Endodermal cell (in vitro differentiated cells): ENCODE data around the gene FUT7. TPM values are rescaled to one million over a fixed set of nuclear protein-coding genes. Genes with fewer than 3 reads are reported as not detected.
A peak's percentile ranks its signal among the peaks of the same experiment; 100 is the strongest.

Source experiments
- DNase-seq: peaks from one replicate; pipeline ENCODE4 v3.0.0-alpha.2; 2017
- H3K27ac ChIP-seq: 2 replicates; pipeline ENCODE4 v1.5.1; 2013; ENCODE audit warnings: mild to moderate bottlenecking, low read depth, low read length, moderate library complexity
- H3K27me3 ChIP-seq: 2 replicates; pipeline ENCODE4 v1.6.1; 2013; ENCODE audit warnings: mild to moderate bottlenecking, low read length, moderate library complexity; ENCODE audit not compliant: insufficient read depth, control insufficient read depth, poor library complexity, severe bottlenecking
- H3K36me3 ChIP-seq: 2 replicates; pipeline ENCODE4 v1.7.0; 2013; ENCODE audit warnings: mild to moderate bottlenecking, low read length, moderate library complexity; ENCODE audit not compliant: control insufficient read depth, insufficient read depth
- H3K4me1 ChIP-seq: one replicate; pipeline ENCODE4 v1.7.0; 2013; ENCODE audit warnings: low read length; ENCODE audit not compliant: control insufficient read depth, insufficient read depth
- H3K4me3 ChIP-seq: 2 replicates; pipeline ENCODE4 v1.5.1; 2013; ENCODE audit warnings: mild to moderate bottlenecking, low read length, moderate library complexity
- H3K9ac ChIP-seq: 2 replicates; pipeline ENCODE4 v1.6.1; 2013; ENCODE audit warnings: mild to moderate bottlenecking, low read length, moderate library complexity; ENCODE audit not compliant: poor library complexity, severe bottlenecking; ENCODE audit errors: extremely low read depth
- H3K9me3 ChIP-seq: 2 replicates; pipeline ENCODE4 v1.6.1; 2013; ENCODE audit warnings: mild to moderate bottlenecking, low read length, moderate library complexity; ENCODE audit not compliant: control insufficient read depth
- H3K27ac Mint-ChIP-seq: 2 replicates; pipeline ENCODE4 v1.8.0; 2020; ENCODE audit warnings: mixed read lengths
- H3K27me3 Mint-ChIP-seq: 2 replicates; pipeline ENCODE4 v1.8.0; 2021; ENCODE audit warnings: mild to moderate bottlenecking, mixed read lengths; ENCODE audit not compliant: insufficient read depth
- H3K36me3 Mint-ChIP-seq: 2 replicates; pipeline ENCODE4 v1.8.0; 2020; ENCODE audit warnings: low read depth, mixed read lengths
- H3K4me1 Mint-ChIP-seq: 2 replicates; pipeline ENCODE4 v1.8.0; 2020; ENCODE audit warnings: mixed read lengths
- H3K4me3 Mint-ChIP-seq: 2 replicates; pipeline ENCODE4 v1.8.0; 2020; ENCODE audit warnings: mild to moderate bottlenecking, moderate library complexity, mixed read lengths
- H3K9me3 Mint-ChIP-seq: 2 replicates; pipeline ENCODE4 v1.8.0; 2020; ENCODE audit warnings: mild to moderate bottlenecking, mixed read lengths
- CTCF ChIP-seq: fragments of 200-600 bp; sonication (generic); conservative IDR thresholded peaks from 2 replicates; pipeline ENCODE4 v1.5.0; 2021; ENCODE audit warnings: antibody characterized with exemption, mild to moderate bottlenecking
- WGBS, 2 experiments: methylation state at CpG; one replicate each; pipeline versions ENCODE4 v1.1.5 to v1.1.7; 2013; ENCODE audit warnings: missing lambda C conversion rate in 2 of 2, mixed read lengths in 1 of 2; ENCODE audit not compliant: insufficient coverage in 1 of 2, insufficient read length in 1 of 2; 5-methylcytosine and 5-hydroxymethylcytosine counted together
- total RNA-seq, 2 donors: library from RNA; stranded (reverse); fragmentation: NEBNext Ultra II Directional in 1 of 2; extraction: Animal tissue kit (Norgen Biotek cat#: 25700) in 1 of 2; gene quantifications; 2 replicates in 1 of 2; 3 replicates in 1 of 2; pipeline ENCODE4 v1.2.1, GENCODE V29; 2021

Gene FUT7
- total RNA-seq, 2 donors from 2014 or later, result not detected

GRCh38 chr9:137070201-137070905 is 38.5 kb upstream of the FUT7 start, which contains the start of gene SAPCD2:
SAPCD2 (minus strand) TSS chr9:137070557; CDS start chr9:137070460, 97 bp downstream.
- Mint-ChIP-seq H3K9me3 (no peaks in the 10 kb centered on the region), H3K36me3 (peaks cover 2% of the 10 kb centered on the region), H3K27me3 (peaks cover 11% of the 10 kb centered on the region), H3K4me3 (peak within 1 kb of the TSS; percentile 54), H3K27ac (no peak within 1 kb of the TSS), H3K4me1 (peaks cover 15% of the 10 kb centered on the region)
- WGBS, 2 experiments, result 0% methylated on average over 6 to 74 of the region's 74 CpGs
- H3K9ac ChIP-seq, result peak within 1 kb of the TSS; percentile 3
- H3K9me3 ChIP-seq, result no peaks in the 10 kb centered on the region
- peak; percentile 95 for DNase-seq
- H3K27me3 ChIP-seq, result no peaks in the 10 kb centered on the region
- H3K4me1 ChIP-seq, result peaks cover 3% of the 10 kb centered on the region
- peak within 1 kb of the TSS; percentile 76 for H3K4me3 ChIP-seq
- TF ChIP-seq CTCF, result no peak
- no peaks in the 10 kb centered on the region for H3K36me3 ChIP-seq
- H3K27ac ChIP-seq, result peak within 1 kb of the TSS; percentile 66

- no peaks in the 10 kb centered on the region for H3K9me3 Mint-ChIP-seq
- H3K27me3 Mint-ChIP-seq, result peaks cover 10% of the 10 kb centered on the region
- TF ChIP-seq CTCF, result no peak
- H3K36me3 Mint-ChIP-seq, result peaks cover 2% of the 10 kb centered on the region
- H3K4me3 ChIP-seq, result peak overlapping the region; percentile 76
- peaks cover 3% of the 10 kb centered on the region for H3K4me1 ChIP-seq
- H3K9ac ChIP-seq, result no peak overlapping the region
- no peaks in the 10 kb centered on the region for H3K9me3 ChIP-seq
- no peak overlapping the region for H3K27ac Mint-ChIP-seq
- DNase-seq, result no peak
- peak overlapping the region; percentile 54 for H3K4me3 Mint-ChIP-seq
- H3K4me1 Mint-ChIP-seq, result peaks cover 15% of the 10 kb centered on the region
- H3K27ac ChIP-seq, result no peak overlapping the region
- H3K27me3 ChIP-seq, result no peaks in the 10 kb centered on the region
- 5 to 6% methylated on average over 11 to 52 of the region's 52 CpGs for WGBS, 2 experiments
- H3K36me3 ChIP-seq, result no peaks in the 10 kb centered on the region
Measured at GRCh38 chr9:137069508-137070091, 37.7 kb upstream of the FUT7 start.

GRCh38 chr9:137068539-137069507 is 36.9 kb upstream of the FUT7 start:
- no peak overlapping the region for H3K27ac Mint-ChIP-seq
- Histone ChIP-seq H3K36me3 (no peaks in the 10 kb centered on the region), H3K4me3 (peak overlapping the region; percentile 76), H3K9me3 (no peaks in the 10 kb centered on the region), H3K9ac (no peak overlapping the region), H3K27me3 (no peaks in the 10 kb centered on the region), H3K4me1 (peaks cover 3% of the 10 kb centered on the region), H3K27ac (no peak overlapping the region)
- no peak for TF ChIP-seq CTCF
- H3K4me3 Mint-ChIP-seq, result peak overlapping the region; percentile 54
- 93 to 96% methylated on average over 8 to 17 of the region's 17 CpGs for WGBS, 2 experiments
- no peak for DNase-seq
- H3K9me3 Mint-ChIP-seq, result no peaks in the 10 kb centered on the region
- peaks cover 15% of the 10 kb centered on the region for H3K4me1 Mint-ChIP-seq
- H3K36me3 Mint-ChIP-seq, result peaks cover 2% of the 10 kb centered on the region
- H3K27me3 Mint-ChIP-seq, result peaks cover 6% of the 10 kb centered on the region
